GM13977 (cell line): ENCODE results near the gene BRD4.

Experiments
- DNase-seq: peaks from one replicate; pipeline ENCODE4 v3.0.0; 2012; ENCODE audit warnings: low spot score
- CTCF ChIP-seq: IDR thresholded peaks from 2 replicates; pipeline ENCODE4 v1.5.1; 2012; ENCODE audit warnings: mild to moderate bottlenecking, control low read depth; ENCODE audit not compliant: insufficient read depth; ENCODE audit errors: extremely low read depth, missing control alignments
- in situ Hi-C: fragments of 300-500 bp; cut with MboI; formaldehyde crosslinking; loops from one replicate; pipeline ENCODE4 v1.12.0; 2022; ENCODE audit warnings: low sequenced_read_pairs, low pct_unique_long_range_greater_than_20kb, mixed read lengths, inconsistent platforms; ENCODE audit not compliant: unreplicated experiment

BRD4 gene

GRCh38 chr19:15253061-15253460 lies 79.3 kb downstream of the BRD4 start:
- no peak for TF ChIP-seq CTCF
- in situ Hi-C loops, result loop anchor here (25.0 kb wide), 1 partner anchor 309 kb away; no protein-coding TSS in a partner anchor
- DNase-seq, result no peak

- peak; percentile 23 for TF ChIP-seq CTCF
- in situ Hi-C loops, result loop anchor here (25.0 kb wide), 1 partner anchor 310 kb away; no protein-coding TSS in a partner anchor
- DNase-seq, result no peak
Measured at GRCh38 chr19:15252398-15253018, 79.8 kb downstream of the BRD4 start.

GRCh38 chr19:15251749-15252397 lies 80.5 kb downstream of the BRD4 start:
- no peak for DNase-seq
- in situ Hi-C loops, result loop anchor here (25.0 kb wide), 1 partner anchor 310 kb away; no protein-coding TSS in a partner anchor
- no peak for TF ChIP-seq CTCF

- no peak for DNase-seq
- in situ Hi-C loops, result loop anchor here (25.0 kb wide), 1 partner anchor 311 kb away; no protein-coding TSS in a partner anchor
- TF ChIP-seq CTCF, result no peak
Measured at GRCh38 chr19:15251010-15251748, 81.2 kb downstream of the BRD4 start.

GRCh38 chr19:15250640-15250993 lies 81.7 kb downstream of the BRD4 start:
- TF ChIP-seq CTCF, result no peak
- in situ Hi-C loops, result loop anchor here (25.0 kb wide), 1 partner anchor 312 kb away; no protein-coding TSS in a partner anchor
- no peak for DNase-seq

- DNase-seq, result no peak
Measured at GRCh38 chr19:15249972-15250639, 82.2 kb downstream of the BRD4 start.

More at GRCh38 chr19:15249972-15250639, 82.2 kb downstream of the BRD4 start:
- in situ Hi-C loops, result loop anchor here (25.0 kb wide), 1 partner anchor 312 kb away; no protein-coding TSS in a partner anchor
- no peak for TF ChIP-seq CTCF
